ENCODE measurements around the gene DNAI1.

- TF ChIP-seq POLR2AphosphoS5 (IDR thresholded peaks at IDR 0.05) (no peak), POLR2A (IDR thresholded peaks at IDR 0.05) (no peak)
- TF ChIP-seq, protein P1, sequence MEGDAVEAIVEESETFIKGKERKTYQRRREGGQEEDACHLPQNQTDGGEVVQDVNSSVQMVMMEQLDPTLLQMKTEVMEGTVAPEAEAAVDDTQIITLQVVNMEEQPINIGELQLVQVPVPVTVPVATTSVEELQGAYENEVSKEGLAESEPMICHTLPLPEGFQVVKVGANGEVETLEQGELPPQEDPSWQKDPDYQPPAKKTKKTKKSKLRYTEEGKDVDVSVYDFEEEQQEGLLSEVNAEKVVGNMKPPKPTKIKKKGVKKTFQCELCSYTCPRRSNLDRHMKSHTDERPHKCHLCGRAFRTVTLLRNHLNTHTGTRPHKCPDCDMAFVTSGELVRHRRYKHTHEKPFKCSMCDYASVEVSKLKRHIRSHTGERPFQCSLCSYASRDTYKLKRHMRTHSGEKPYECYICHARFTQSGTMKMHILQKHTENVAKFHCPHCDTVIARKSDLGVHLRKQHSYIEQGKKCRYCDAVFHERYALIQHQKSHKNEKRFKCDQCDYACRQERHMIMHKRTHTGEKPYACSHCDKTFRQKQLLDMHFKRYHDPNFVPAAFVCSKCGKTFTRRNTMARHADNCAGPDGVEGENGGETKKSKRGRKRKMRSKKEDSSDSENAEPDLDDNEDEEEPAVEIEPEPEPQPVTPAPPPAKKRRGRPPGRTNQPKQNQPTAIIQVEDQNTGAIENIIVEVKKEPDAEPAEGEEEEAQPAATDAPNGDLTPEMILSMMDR (IDR thresholded peaks at IDR 0.05) = no peak
Observed at GRCh38 chr9:34413231-34413852, 45.3 kb upstream of the DNAI1 start.

All from prostate gland (tissue), 2 donors.